ENCODE data around the gene FBXO36.

DNA sequence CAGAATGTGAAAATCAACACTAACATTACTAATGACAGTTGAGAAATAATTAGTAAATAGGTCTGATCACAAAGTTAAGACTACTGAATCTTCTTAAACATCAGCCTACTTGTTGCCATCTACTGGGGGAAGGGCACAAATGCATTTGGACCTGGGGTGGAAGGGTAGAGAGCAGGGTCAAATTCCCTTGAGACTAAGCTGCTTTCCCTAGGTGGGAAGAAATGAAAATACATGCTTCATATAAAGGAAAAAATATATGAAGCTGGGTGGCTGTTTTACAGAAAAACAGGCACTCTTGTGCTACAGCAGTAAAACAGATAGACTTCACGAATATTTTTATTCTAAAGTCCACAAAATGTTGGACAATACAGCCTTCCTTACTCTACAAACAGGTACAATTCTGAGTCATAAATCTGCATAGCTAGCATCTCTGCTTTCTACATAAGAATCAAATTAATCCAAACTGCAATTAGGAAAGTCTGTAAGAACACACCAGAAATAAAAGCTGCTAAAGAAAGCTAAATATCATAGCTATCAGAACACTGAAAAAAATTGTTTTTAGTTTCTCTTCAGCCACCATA, 11.4 kb upstream of the FBXO36 start:
- TF ChIP-seq, protein P1, sequence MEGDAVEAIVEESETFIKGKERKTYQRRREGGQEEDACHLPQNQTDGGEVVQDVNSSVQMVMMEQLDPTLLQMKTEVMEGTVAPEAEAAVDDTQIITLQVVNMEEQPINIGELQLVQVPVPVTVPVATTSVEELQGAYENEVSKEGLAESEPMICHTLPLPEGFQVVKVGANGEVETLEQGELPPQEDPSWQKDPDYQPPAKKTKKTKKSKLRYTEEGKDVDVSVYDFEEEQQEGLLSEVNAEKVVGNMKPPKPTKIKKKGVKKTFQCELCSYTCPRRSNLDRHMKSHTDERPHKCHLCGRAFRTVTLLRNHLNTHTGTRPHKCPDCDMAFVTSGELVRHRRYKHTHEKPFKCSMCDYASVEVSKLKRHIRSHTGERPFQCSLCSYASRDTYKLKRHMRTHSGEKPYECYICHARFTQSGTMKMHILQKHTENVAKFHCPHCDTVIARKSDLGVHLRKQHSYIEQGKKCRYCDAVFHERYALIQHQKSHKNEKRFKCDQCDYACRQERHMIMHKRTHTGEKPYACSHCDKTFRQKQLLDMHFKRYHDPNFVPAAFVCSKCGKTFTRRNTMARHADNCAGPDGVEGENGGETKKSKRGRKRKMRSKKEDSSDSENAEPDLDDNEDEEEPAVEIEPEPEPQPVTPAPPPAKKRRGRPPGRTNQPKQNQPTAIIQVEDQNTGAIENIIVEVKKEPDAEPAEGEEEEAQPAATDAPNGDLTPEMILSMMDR (IDR thresholded peaks at IDR 0.05; ENCODE audit: insufficient read depth, low read depth, low read length): no peak
- no peak for TF ChIP-seq EZH2 (IDR thresholded peaks at IDR 0.05; ENCODE audit: insufficient read depth, low read length)
